ENCODE data around the gene SOX13.

DNA sequence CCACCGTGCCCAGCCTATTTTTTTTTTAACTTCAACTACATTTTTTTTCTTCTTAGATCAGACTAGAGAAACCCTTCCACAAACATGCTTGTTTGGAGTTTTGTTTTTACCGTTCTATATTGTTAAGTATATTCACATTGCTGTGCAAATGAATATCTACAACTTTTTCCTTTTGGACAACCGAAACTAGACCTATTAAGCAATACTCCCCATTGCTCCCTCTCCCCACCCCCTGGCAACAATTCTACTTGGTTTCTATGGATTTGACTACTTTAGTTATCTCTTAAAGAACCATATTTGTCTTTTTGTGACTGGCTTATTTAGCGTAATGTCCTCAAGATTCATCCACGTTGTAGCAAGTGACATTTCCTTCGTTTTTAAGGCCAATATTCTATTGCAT, 59.8 kb downstream of the SOX13 start:
- TF ChIP-seq, protein P1, sequence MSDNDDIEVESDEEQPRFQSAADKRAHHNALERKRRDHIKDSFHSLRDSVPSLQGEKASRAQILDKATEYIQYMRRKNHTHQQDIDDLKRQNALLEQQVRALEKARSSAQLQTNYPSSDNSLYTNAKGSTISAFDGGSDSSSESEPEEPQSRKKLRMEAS (IDR thresholded peaks at IDR 0.05): no peak
- TF ChIP-seq EGR1 (IDR thresholded peaks at IDR 0.05) (no peak), EP300 (IDR thresholded peaks at IDR 0.05; ENCODE audit: borderline replicate concordance) (no peak), TAF1 (IDR thresholded peaks at IDR 0.05; ENCODE audit: low read depth) (no peak), TEAD4 (IDR thresholded peaks at IDR 0.05) (no peak), FOXM1 (IDR thresholded peaks at IDR 0.05; ENCODE audit: borderline replicate concordance, low read depth) (no peak), RAD21 (IDR thresholded peaks at IDR 0.05; ENCODE audit: low read depth) (no peak)
